Effector memory CD8-positive, alpha-beta T cell (primary cell): Measurements from ENCODE around the gene MAP4K4.

Experiments
- ATAC-seq: fragments of 150-1000 bp; cut with Tn5 transposase; replicated peaks from 2 replicates; pipeline ENCODE4 v1.10.0; 2021; ENCODE audit warnings: mild to moderate bottlenecking, moderate library complexity
- DNase-seq, 3 experiments: peaks; one replicate each; pipeline ENCODE4 v3.0.0; 2021
- H3K27ac Mint-ChIP-seq, 2 donors: one replicate each; pipeline ENCODE4 v1.8.0; 2022; ENCODE audit warnings: mild to moderate bottlenecking in 2 of 2, mixed read lengths in 2 of 2, moderate library complexity in 2 of 2
- H3K27me3 Mint-ChIP-seq, 2 donors: one replicate each; pipeline ENCODE4 v1.8.0; 2022; ENCODE audit warnings: mixed read lengths in 2 of 2
- H3K36me3 Mint-ChIP-seq: one replicate; pipeline ENCODE4 v1.8.0; 2022; ENCODE audit warnings: mild to moderate bottlenecking, moderate library complexity, mixed read lengths; ENCODE audit not compliant: insufficient read depth
- H3K4me1 Mint-ChIP-seq, 2 donors: one replicate each; pipeline ENCODE4 v1.8.0; 2022; ENCODE audit warnings: low read depth in 2 of 2, mixed read lengths in 2 of 2
- H3K4me3 Mint-ChIP-seq, 2 donors: one replicate each; pipeline ENCODE4 v1.8.0; 2022; ENCODE audit warnings: mild to moderate bottlenecking in 2 of 2, mixed read lengths in 2 of 2, moderate library complexity in 2 of 2
- H3K9me3 Mint-ChIP-seq, 2 donors: one replicate each; pipeline ENCODE4 v1.8.0; 2022; ENCODE audit warnings: mixed read lengths in 2 of 2

MAP4K4 gene

GRCh38 chr2:101873543-101873942, 176.0 kb downstream of the MAP4K4 start:
- DNase-seq (no peak), ATAC-seq (no peak)
- Mint-ChIP-seq H3K9me3 (no peaks in the 10 kb centered on the region), H3K4me1 (no peaks in the 10 kb centered on the region), H3K4me3 (no peak overlapping the region), H3K27ac (peak overlapping the region in 1 of 2 donors; percentile 27), H3K27me3 (no peaks in the 10 kb centered on the region), H3K36me3 (peaks cover 87% of the 10 kb centered on the region)

- DNase-seq (no peak), ATAC-seq (no peak)
- Mint-ChIP-seq H3K36me3 (peaks cover 88% of the 10 kb centered on the region), H3K9me3 (no peaks in the 10 kb centered on the region), H3K27me3 (no peaks in the 10 kb centered on the region), H3K4me1 (no peaks in the 10 kb centered on the region), H3K27ac (peak overlapping the region in 1 of 2 donors; percentile 27), H3K4me3 (no peak overlapping the region)
Measured at GRCh38 chr2:101874069-101874468, 176.6 kb downstream of the MAP4K4 start.

GRCh38 chr2:101879466-101879865, 182.0 kb downstream of the MAP4K4 start:
- ATAC-seq: no peak
- peaks cover 69% of the 10 kb centered on the region for H3K36me3 Mint-ChIP-seq

GRCh38 chr2:101881131-101881530, 183.6 kb downstream of the MAP4K4 start:
- ATAC-seq (no peak), DNase-seq (no peak)
- Mint-ChIP-seq H3K36me3 (peaks cover 60% of the 10 kb centered on the region), H3K27me3 (no peaks in the 10 kb centered on the region), H3K27ac (no peak overlapping the region), H3K9me3 (no peaks in the 10 kb centered on the region), H3K4me3 (no peak overlapping the region), H3K4me1 (peaks cover 2 to 5% of the 10 kb centered on the region in 2 donors)

More at GRCh38 chr2:101879466-101879865, 182.0 kb downstream of the MAP4K4 start:
- Mint-ChIP-seq H3K4me3 (no peak overlapping the region), H3K9me3 (no peaks in the 10 kb centered on the region), H3K27me3 (no peaks in the 10 kb centered on the region), H3K4me1 (peaks cover 2 to 5% of the 10 kb centered on the region in 2 donors), H3K27ac (peak overlapping the region in 1 of 2 donors; percentile 36)
- no peak for DNase-seq

GRCh38 chr2:101882769-101883307, 185.3 kb downstream of the MAP4K4 start:
- H3K36me3 Mint-ChIP-seq: peaks cover 64% of the 10 kb centered on the region
- peak overlapping the region in 1 of 2 donors; percentile 28 for H3K27ac Mint-ChIP-seq
- H3K4me1 Mint-ChIP-seq: peaks cover 2 to 5% of the 10 kb centered on the region in 2 donors
- DNase-seq: no peak
- no peak overlapping the region for H3K4me3 Mint-ChIP-seq
- no peak for ATAC-seq
- H3K27me3 Mint-ChIP-seq: no peaks in the 10 kb centered on the region
- no peaks in the 10 kb centered on the region for H3K9me3 Mint-ChIP-seq

- DNase-seq (peak; percentile 6 to 21 (median 14)), ATAC-seq (peak; percentile 62)
- peak overlapping the region in 1 of 2 donors; percentile 28 for H3K27ac Mint-ChIP-seq
- no peak overlapping the region for H3K4me3 Mint-ChIP-seq
- peaks cover 65% of the 10 kb centered on the region for H3K36me3 Mint-ChIP-seq
- H3K4me1 Mint-ChIP-seq: peaks cover 2 to 5% of the 10 kb centered on the region in 2 donors
- no peaks in the 10 kb centered on the region for H3K9me3 Mint-ChIP-seq
- H3K27me3 Mint-ChIP-seq: no peaks in the 10 kb centered on the region
Measured at GRCh38 chr2:101883860-101884259, 186.4 kb downstream of the MAP4K4 start.

- Mint-ChIP-seq H3K4me1 (peaks cover 2 to 5% of the 10 kb centered on the region in 2 donors), H3K27me3 (no peaks in the 10 kb centered on the region), H3K27ac (no peak overlapping the region), H3K9me3 (no peaks in the 10 kb centered on the region), H3K4me3 (no peak overlapping the region), H3K36me3 (peaks cover 65% of the 10 kb centered on the region)
- ATAC-seq: no peak
- DNase-seq: no peak
Measured at GRCh38 chr2:101884423-101884822, 186.9 kb downstream of the MAP4K4 start.

- H3K9me3 Mint-ChIP-seq: no peaks in the 10 kb centered on the region
- H3K4me1 Mint-ChIP-seq: peaks cover 0 to 2% of the 10 kb centered on the region in 2 donors
- DNase-seq (no peak), ATAC-seq (no peak)
- peaks cover 80% of the 10 kb centered on the region for H3K36me3 Mint-ChIP-seq
- H3K27ac Mint-ChIP-seq: peak overlapping the region in 1 of 2 donors; percentile 10
- H3K27me3 Mint-ChIP-seq: no peaks in the 10 kb centered on the region
- H3K4me3 Mint-ChIP-seq: no peak overlapping the region
Measured at GRCh38 chr2:101887328-101887727, 189.8 kb downstream of the MAP4K4 start.

GRCh38 chr2:101889460-101890098, 192.1 kb downstream of the MAP4K4 start:
- DNase-seq (no peak), ATAC-seq (no peak)
- Mint-ChIP-seq H3K27me3 (no peaks in the 10 kb centered on the region), H3K4me3 (no peak overlapping the region), H3K36me3 (peaks cover 76% of the 10 kb centered on the region), H3K27ac (no peak overlapping the region), H3K9me3 (no peaks in the 10 kb centered on the region), H3K4me1 (no peaks in the 10 kb centered on the region)

- Mint-ChIP-seq H3K27ac (no peak overlapping the region), H3K27me3 (no peaks in the 10 kb centered on the region), H3K4me3 (no peak overlapping the region), H3K9me3 (no peaks in the 10 kb centered on the region), H3K36me3 (peaks cover 62% of the 10 kb centered on the region), H3K4me1 (no peaks in the 10 kb centered on the region)
- no peak for ATAC-seq
- DNase-seq: no peak
Measured at GRCh38 chr2:101892377-101892776, 194.9 kb downstream of the MAP4K4 start.

GRCh38 chr2:101893681-101894381, 196.3 kb downstream of the MAP4K4 start:
- no peaks in the 10 kb centered on the region for H3K4me1 Mint-ChIP-seq
- no peaks in the 10 kb centered on the region for H3K9me3 Mint-ChIP-seq
- H3K27ac Mint-ChIP-seq: no peak overlapping the region
- no peak overlapping the region for H3K4me3 Mint-ChIP-seq
- peaks cover 52% of the 10 kb centered on the region for H3K36me3 Mint-ChIP-seq
- no peak for ATAC-seq
- no peak for DNase-seq
- no peaks in the 10 kb centered on the region for H3K27me3 Mint-ChIP-seq

- ATAC-seq (no peak), DNase-seq (no peak)
- Mint-ChIP-seq H3K9me3 (peaks cover 0 to 2% of the 10 kb centered on the region in 2 donors), H3K4me1 (peaks cover 2 to 5% of the 10 kb centered on the region in 2 donors), H3K36me3 (peaks cover 40% of the 10 kb centered on the region), H3K27me3 (no peaks in the 10 kb centered on the region), H3K4me3 (no peak overlapping the region), H3K27ac (no peak overlapping the region)
Measured at GRCh38 chr2:101895039-101895438, 197.5 kb downstream of the MAP4K4 start.

GRCh38 chr2:101895819-101896322, 198.4 kb downstream of the MAP4K4 start:
- Mint-ChIP-seq H3K9me3 (peaks cover 0 to 2% of the 10 kb centered on the region in 2 donors), H3K27ac (no peak overlapping the region), H3K4me3 (no peak overlapping the region), H3K4me1 (peaks cover 6 to 9% of the 10 kb centered on the region in 2 donors), H3K36me3 (peaks cover 34% of the 10 kb centered on the region), H3K27me3 (no peaks in the 10 kb centered on the region)
- DNase-seq (no peak), ATAC-seq (no peak)
